ENCODE data around the gene CCDC71L.

CCDC71L gene

GRCh38 chr7:106614751-106615150 lies 46.2 kb downstream of the CCDC71L start:
- no peak for TF ChIP-seq CTCF (IDR thresholded peaks at IDR 0.05; ENCODE audit: extremely low read depth, missing control alignments)
- no peak for DNase-seq (ENCODE audit: low spot score)

GRCh38 chr7:106613848-106614560 lies 47.0 kb downstream of the CCDC71L start:
- no peak for TF ChIP-seq CTCF (IDR thresholded peaks at IDR 0.05; ENCODE audit: extremely low read depth, missing control alignments)
- no peak for DNase-seq (ENCODE audit: low spot score)

GRCh38 chr7:106613279-106613678 lies 47.7 kb downstream of the CCDC71L start:
- no peak for TF ChIP-seq CTCF (IDR thresholded peaks at IDR 0.05; ENCODE audit: extremely low read depth, missing control alignments)
- no peak for DNase-seq (ENCODE audit: low spot score)

- no peak for DNase-seq (ENCODE audit: low spot score)
Measured at GRCh38 chr7:106612432-106612831, 48.5 kb downstream of the CCDC71L start.

GRCh38 chr7:106611911-106612310 lies 49.0 kb downstream of the CCDC71L start:
- no peak for DNase-seq (ENCODE audit: low spot score)
- TF ChIP-seq CTCF (IDR thresholded peaks at IDR 0.05; ENCODE audit: extremely low read depth, missing control alignments), result no peak

More at GRCh38 chr7:106612432-106612831, 48.5 kb downstream of the CCDC71L start:
- no peak for TF ChIP-seq CTCF (IDR thresholded peaks at IDR 0.05; ENCODE audit: extremely low read depth, missing control alignments)

GRCh38 chr7:106610996-106611886 lies 49.7 kb downstream of the CCDC71L start:
- no peak for DNase-seq (ENCODE audit: low spot score)
- TF ChIP-seq CTCF (IDR thresholded peaks at IDR 0.05; ENCODE audit: extremely low read depth, missing control alignments), result no peak

GRCh38 chr7:106609416-106609815 lies 51.5 kb downstream of the CCDC71L start:
- no peak for DNase-seq (ENCODE audit: low spot score)
- no peak for TF ChIP-seq CTCF (IDR thresholded peaks at IDR 0.05; ENCODE audit: extremely low read depth, missing control alignments)

Data from GM20000 (cell line).